Fibroblast of the aortic adventitia (primary cell): Measurements from ENCODE around the gene ZNF423. TPM values are rescaled to one million over a fixed set of nuclear protein-coding genes. Genes with fewer than 3 reads are reported as not detected.
"Not testable (repeated sequence)": the region's sequence is repeated elsewhere in the genome, so short reads cannot be mapped to it uniquely, and the experiment has no call there.

Experiments used
- DNase-seq: peaks from one replicate; pipeline ENCODE4 v3.0.0-alpha.2; 2010; ENCODE audit warnings: low read depth
- H3K4me3 ChIP-seq: 2 replicates; pipeline ENCODE4 v1.5.1; 2011; ENCODE audit warnings: low read depth, mild to moderate bottlenecking, control low read depth, low read length, moderate library complexity
- total RNA-seq: library from RNA; depleted of rRNA; stranded (reverse); fragments of >200 nt; gene quantifications from 2 replicates; pipeline ENCODE4 v1.2.3, GENCODE V29; 2012; ENCODE audit warnings: low replicate concordance
- TF ChIP-seq, protein P1 (sequence below): IDR thresholded peaks from 2 replicates; pipeline ENCODE4 v1.5.1; 2011; ENCODE audit warnings: mild to moderate bottlenecking, low read length, control low read depth, inconsistent platforms; ENCODE audit not compliant: insufficient read depth

ZNF423 gene
- total RNA-seq, 1 donor: 13.5 TPM

- DNase-seq: no peak
- TF ChIP-seq, protein P1, sequence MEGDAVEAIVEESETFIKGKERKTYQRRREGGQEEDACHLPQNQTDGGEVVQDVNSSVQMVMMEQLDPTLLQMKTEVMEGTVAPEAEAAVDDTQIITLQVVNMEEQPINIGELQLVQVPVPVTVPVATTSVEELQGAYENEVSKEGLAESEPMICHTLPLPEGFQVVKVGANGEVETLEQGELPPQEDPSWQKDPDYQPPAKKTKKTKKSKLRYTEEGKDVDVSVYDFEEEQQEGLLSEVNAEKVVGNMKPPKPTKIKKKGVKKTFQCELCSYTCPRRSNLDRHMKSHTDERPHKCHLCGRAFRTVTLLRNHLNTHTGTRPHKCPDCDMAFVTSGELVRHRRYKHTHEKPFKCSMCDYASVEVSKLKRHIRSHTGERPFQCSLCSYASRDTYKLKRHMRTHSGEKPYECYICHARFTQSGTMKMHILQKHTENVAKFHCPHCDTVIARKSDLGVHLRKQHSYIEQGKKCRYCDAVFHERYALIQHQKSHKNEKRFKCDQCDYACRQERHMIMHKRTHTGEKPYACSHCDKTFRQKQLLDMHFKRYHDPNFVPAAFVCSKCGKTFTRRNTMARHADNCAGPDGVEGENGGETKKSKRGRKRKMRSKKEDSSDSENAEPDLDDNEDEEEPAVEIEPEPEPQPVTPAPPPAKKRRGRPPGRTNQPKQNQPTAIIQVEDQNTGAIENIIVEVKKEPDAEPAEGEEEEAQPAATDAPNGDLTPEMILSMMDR: no peak
- H3K4me3 ChIP-seq: no peak overlapping the region
These were observed 345.1 kb downstream of the ZNF423 start for GRCh38 chr16:49510654-49511305.

DNA sequence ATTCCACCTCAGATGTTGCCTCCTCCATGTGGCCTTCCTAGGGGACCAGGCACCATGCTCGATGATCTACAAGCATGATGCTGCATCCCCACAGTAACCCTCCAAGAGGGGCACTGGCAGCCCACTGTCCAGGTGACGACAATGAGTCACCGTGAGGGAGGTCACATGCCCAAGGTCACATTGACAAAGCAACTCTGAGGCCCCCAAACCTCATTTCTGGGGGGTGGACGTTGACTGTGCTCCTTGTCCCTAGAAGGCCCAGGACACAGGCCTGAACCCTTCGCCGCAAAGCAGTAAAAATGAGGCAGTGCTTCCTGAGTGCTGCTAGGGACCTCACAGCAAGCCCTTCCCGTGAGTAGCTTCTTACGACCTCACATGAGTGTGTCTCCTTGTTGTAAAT lies 345.8 kb downstream of the ZNF423 start:
- DNase-seq: no peak
- TF ChIP-seq, protein P1: no peak

DNA sequence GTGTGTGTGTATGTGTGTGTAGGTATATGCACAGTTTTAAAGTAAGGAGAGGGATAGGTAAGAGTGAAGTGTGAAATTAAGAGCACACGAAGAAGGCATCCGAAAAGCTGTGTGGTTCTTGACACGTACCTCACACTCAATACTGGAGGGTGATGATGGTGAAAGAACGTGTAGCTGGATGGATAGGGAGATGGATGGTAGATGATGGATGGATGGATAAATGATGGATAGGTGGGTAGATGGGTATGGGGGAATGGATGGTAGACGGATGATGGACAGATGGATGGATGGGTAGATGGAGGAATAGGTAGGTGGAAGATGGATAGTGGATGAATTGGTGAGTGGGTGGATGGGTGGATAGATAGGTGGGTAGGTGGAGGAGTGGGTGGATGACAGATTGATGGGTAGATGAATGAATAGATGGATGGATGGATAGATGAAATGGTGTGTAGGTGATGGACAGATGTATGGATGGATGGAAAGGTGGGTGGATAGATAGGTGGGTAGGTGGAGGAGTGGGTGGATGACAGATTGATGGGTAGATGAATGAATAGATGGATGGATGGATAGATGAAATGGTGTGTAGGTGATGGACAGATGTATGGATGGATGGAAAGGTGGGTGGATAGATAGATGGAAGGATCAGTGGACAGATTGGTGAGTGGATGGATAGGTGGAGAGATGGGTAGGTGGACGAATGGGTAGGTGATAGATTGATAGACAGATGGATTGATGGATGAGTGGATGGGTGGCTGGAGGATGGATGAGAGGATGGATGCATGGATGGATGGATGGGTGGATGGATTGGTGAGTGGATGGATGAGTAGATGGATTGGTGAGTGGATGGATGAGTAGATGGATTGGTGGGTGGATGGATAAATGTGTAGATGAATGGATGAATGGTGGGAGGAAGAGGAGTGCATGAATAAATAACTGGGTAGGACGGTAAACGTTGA lies 349.6 kb downstream of the ZNF423 start:
- DNase-seq, H3K4me3 ChIP-seq: not testable (repeated sequence)

More for the DNA sequence above, 345.8 kb downstream of the ZNF423 start:
- H3K4me3 ChIP-seq: no peak overlapping the region

GRCh38 chr16:49505556-49505955 lies 350.4 kb downstream of the ZNF423 start:
- TF ChIP-seq, protein P1: no peak
- no peak for DNase-seq
- no peak overlapping the region for H3K4me3 ChIP-seq

DNA sequence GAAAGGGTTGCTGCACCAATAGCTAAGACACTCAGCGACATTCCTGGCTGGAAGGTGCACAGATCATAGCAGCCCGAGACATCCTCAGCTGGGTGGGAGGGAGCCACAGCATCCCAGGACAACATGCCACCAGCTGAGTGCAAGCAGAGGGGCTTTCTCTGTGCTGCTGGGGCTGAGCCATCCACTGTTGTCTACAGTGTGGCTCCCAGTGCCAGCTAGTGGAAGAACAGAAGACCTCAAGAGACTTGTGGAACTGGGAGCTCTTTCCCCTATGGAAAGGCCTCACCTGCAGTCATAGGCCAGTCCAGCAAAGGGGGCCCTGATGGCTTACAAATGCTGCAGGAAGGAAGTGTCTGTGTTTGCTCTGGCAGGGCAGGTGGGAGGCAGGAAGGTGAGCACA lies 351.3 kb downstream of the ZNF423 start:
- TF ChIP-seq, protein P1: no peak
- no peak overlapping the region for H3K4me3 ChIP-seq

DNA sequence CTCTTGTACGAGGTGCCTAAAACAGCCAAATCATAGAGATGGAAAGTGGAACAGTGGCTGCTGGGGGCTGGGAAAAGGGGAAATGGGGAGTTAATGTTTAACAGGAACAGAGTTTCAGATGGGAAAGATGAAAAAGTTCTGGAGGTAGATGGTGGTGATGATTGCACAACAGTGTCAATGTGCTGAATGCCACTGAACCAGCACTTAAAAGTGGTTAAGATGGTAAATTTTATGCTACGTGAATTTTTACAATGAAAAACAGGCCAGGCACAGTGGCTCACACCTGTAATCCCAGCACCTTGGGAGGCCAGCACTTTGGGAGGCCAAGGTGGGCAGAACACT lies 351.9 kb downstream of the ZNF423 start:
- no peak for DNase-seq
- H3K4me3 ChIP-seq: no peak overlapping the region
- TF ChIP-seq, protein P1: no peak

More for the DNA sequence above, 351.3 kb downstream of the ZNF423 start:
- DNase-seq: no peak

GRCh38 chr16:49503256-49504022 lies 352.5 kb downstream of the ZNF423 start:
- H3K4me3 ChIP-seq: no peak overlapping the region
- DNase-seq: no peak
- TF ChIP-seq, protein P1: no peak
